ENCODE results near the gene BCO2.

BCO2 gene

DNA sequence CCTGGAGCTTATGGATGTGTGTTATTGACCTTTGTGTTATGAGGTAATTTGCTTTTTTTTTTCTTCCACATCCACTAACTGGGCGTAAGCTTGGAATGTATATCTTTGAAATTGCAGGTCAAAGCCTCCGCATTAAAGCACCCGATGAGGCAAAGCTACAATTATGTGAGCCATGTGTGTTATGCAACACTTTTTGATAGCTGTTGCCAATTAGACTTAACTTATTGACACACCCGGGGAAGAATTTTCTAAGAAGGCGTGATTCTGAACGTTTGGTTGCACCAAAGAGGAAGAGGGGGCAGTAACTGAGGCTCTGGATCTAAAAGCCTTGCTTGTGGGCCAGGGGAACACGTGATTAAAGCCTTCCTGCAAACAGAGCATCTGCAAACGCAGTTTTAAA lies 8.8 kb upstream of the BCO2 start:
- TF ChIP-seq, protein P1, sequence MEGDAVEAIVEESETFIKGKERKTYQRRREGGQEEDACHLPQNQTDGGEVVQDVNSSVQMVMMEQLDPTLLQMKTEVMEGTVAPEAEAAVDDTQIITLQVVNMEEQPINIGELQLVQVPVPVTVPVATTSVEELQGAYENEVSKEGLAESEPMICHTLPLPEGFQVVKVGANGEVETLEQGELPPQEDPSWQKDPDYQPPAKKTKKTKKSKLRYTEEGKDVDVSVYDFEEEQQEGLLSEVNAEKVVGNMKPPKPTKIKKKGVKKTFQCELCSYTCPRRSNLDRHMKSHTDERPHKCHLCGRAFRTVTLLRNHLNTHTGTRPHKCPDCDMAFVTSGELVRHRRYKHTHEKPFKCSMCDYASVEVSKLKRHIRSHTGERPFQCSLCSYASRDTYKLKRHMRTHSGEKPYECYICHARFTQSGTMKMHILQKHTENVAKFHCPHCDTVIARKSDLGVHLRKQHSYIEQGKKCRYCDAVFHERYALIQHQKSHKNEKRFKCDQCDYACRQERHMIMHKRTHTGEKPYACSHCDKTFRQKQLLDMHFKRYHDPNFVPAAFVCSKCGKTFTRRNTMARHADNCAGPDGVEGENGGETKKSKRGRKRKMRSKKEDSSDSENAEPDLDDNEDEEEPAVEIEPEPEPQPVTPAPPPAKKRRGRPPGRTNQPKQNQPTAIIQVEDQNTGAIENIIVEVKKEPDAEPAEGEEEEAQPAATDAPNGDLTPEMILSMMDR (IDR thresholded peaks at IDR 0.05; ENCODE audit: low read depth, low read length) = no peak
- in situ Hi-C loops (cut with HindIII; ENCODE audit: low sequenced_read_pairs) = no loop called here
- no peak overlapping the region for H3K4me3 ChIP-seq (ENCODE audit: low read depth, low read length)
- no peak for DNase-seq (ENCODE audit: low read depth, low spot score)

DNA sequence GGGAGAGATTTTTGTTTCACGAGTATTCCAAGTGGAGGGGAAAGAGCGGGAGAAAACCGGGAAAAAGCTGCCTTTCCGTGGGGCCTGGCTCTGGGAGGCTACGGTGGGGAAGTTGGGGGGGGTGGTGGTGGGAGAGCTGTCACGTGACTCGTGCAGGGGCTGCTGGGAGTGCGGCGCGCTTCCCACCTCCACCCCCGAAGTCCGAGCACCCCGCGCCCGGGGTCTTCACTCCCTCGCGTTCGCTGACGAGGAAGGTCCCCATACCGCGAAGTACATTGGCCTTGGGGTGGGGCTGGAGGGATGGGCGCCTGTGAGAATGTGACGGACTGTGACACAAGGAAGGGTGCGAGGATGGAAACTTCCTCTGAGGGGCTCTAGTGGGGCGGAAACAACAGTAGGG lies 8.2 kb upstream of the BCO2 start, which contains the start of gene TEX12:
Gene TEX12, plus strand, starts transcription at position 228 of the 400 bp plus-strand sequence. CDS start 1,897 bp downstream, outside the sequence.
- DNase-seq (ENCODE audit: low read depth, low spot score) = no peak
- in situ Hi-C loops (cut with HindIII; ENCODE audit: low sequenced_read_pairs) = no loop called here
- no peak within 1 kb of the TSS for H3K4me3 ChIP-seq (ENCODE audit: low read depth, low read length)
- TF ChIP-seq, protein P1 (IDR thresholded peaks at IDR 0.05; ENCODE audit: low read depth, low read length) = no peak

DNA sequence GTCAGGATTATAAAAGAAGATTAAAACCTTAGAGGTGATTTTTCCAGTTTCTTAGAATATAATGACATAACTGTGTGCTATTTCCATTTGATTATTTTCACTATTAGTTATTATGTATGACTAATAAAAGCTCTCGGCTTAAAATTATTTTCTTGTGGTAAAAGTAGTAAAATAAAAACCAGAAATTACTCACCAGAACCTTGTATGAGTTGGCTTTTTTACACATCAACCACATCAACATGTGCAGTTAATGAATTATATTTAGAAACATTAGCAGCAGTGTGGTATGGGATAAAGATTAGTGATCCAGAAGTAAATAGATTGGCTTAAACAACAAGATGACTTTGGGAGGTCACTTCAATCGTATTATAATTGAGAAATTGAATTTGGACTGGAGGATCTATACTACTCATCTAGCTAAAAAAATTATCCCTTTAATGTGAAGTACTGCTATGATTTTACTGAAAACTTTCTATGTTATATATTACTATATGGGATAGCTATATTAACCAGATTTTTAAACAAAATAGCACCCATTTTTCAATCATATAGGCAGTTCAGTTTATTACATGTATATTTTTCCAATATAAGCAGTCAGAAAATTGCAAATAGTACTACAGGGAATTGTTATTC lies 2.8 kb upstream of the BCO2 start:
- TF ChIP-seq, protein P1 (IDR thresholded peaks at IDR 0.05; ENCODE audit: low read depth, low read length) = no peak
- DNase-seq (ENCODE audit: low read depth, low spot score) = peak; percentile 35
- in situ Hi-C loops (cut with HindIII; ENCODE audit: low sequenced_read_pairs) = no loop called here
- H3K4me3 ChIP-seq (ENCODE audit: low read depth, low read length) = no peak overlapping the region

DNA sequence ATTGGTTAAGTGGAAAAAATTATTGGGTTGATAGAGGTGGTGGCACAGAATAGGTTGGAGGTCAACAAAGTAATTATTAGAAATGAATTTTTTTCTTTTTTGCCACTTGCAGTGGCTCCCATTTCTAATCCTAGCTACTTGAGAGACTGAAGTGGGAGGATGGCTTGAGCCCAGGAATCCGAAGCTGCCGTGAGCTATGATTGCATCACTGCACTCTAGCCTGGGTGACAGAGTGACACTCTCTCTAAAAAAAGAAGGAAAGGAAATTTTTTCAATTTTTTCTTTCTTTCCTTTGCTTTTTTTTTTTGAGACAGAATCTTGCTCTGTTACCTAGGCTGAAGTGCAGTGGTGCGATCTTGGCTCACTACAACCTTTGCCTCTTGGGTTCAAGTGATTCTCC lies 2.2 kb upstream of the BCO2 start:
- in situ Hi-C loops (cut with HindIII; ENCODE audit: low sequenced_read_pairs) = no loop called here
- H3K4me3 ChIP-seq (ENCODE audit: low read depth, low read length) = no peak overlapping the region
- TF ChIP-seq, protein P1 (IDR thresholded peaks at IDR 0.05; ENCODE audit: low read depth, low read length) = no peak
- DNase-seq (ENCODE audit: low read depth, low spot score) = no peak

DNA sequence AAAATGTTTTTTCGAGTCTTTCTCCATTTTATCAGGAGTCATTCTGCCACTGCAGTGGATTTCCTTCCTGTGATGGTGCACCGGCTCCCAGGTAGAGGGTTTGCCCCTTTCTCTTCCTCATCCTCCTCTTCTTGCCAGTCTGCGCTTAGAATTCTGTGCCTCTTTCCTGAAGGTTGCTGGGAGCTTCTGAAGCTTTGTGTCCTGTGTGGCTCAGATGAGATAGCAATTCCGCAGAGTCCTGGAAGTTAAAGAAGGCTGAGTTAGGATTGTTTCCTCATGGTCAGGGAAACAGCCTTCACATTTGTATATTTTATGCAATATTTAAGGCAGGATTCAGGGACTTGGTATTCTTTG lies 264 bp downstream of the BCO2 start:
- TF ChIP-seq, protein P1 (IDR thresholded peaks at IDR 0.05; ENCODE audit: low read depth, low read length) = no peak
- no peak for DNase-seq (ENCODE audit: low read depth, low spot score)
- H3K4me3 ChIP-seq (ENCODE audit: low read depth, low read length) = peak overlapping the region; percentile 43
- in situ Hi-C loops (cut with HindIII; ENCODE audit: low sequenced_read_pairs) = no loop called here

DNA sequence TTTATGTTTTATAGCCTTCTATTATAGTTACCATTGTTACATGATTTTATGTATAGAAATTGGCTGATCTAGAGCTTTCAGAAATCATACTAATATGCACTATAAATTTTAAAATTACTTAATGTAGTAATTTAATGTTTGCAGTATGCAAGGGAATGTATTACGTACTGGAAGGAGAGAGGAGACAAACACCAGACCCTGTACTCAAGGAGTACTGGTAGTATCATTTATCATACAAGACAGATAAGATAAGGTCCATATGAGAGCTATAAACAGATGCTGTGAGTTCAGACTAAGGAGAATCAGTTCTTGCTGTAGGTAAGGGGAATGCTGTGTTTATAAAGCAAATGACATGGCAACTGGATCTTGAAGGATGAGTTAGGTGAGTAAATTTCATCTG lies 765 bp downstream of the BCO2 start:
- no peak overlapping the region for H3K4me3 ChIP-seq (ENCODE audit: low read depth, low read length)
- no peak for DNase-seq (ENCODE audit: low read depth, low spot score)
- in situ Hi-C loops (cut with HindIII; ENCODE audit: low sequenced_read_pairs) = no loop called here
- TF ChIP-seq, protein P1 (IDR thresholded peaks at IDR 0.05; ENCODE audit: low read depth, low read length) = no peak
